NCI-H2171 treated with DMSO at 0.1 percent for 48 hours (cell line): Measurements from ENCODE around the gene CXCL16.
"Not testable (repeated sequence)": the region's sequence is repeated elsewhere in the genome, so short reads cannot be mapped to it uniquely, and the experiment has no call there.

ENCODE experiments used
- DNase-seq: peaks from one replicate; lab custom pipeline; 2025; lab: John Stamatoyannopoulos, UW

Gene CXCL16

GRCh38 chr17:4721203-4722135 lies 18.3 kb downstream of the CXCL16 start:
- peak; percentile 69 for DNase-seq

- no peak for DNase-seq
These were observed 18.9 kb downstream of the CXCL16 start for GRCh38 chr17:4720787-4721186.

- DNase-seq: peak; percentile 45
These were observed 20.0 kb downstream of the CXCL16 start for GRCh38 chr17:4719684-4720221.

- no peak for DNase-seq
These were observed 20.6 kb downstream of the CXCL16 start for GRCh38 chr17:4719146-4719545.

GRCh38 chr17:4718276-4718675 lies 21.5 kb downstream of the CXCL16 start:
- DNase-seq: no peak

GRCh38 chr17:4717791-4718190 lies 21.9 kb downstream of the CXCL16 start:
- DNase-seq: no peak

- DNase-seq: no peak
These were observed 23.6 kb downstream of the CXCL16 start for GRCh38 chr17:4716081-4716480.

GRCh38 chr17:4715063-4715744 lies 24.5 kb downstream of the CXCL16 start:
- no peak for DNase-seq

GRCh38 chr17:4714340-4715062 lies 25.2 kb downstream of the CXCL16 start:
- DNase-seq: not testable (repeated sequence)

GRCh38 chr17:4712526-4712925 lies 27.2 kb downstream of the CXCL16 start:
- DNase-seq: no peak

GRCh38 chr17:4711661-4712181 lies 28.0 kb downstream of the CXCL16 start:
- no peak for DNase-seq

- DNase-seq: no peak
These were observed 28.8 kb downstream of the CXCL16 start for GRCh38 chr17:4710693-4711634.

GRCh38 chr17:4709794-4710692 lies 29.7 kb downstream of the CXCL16 start, which contains the start of gene ARRB2:
Gene ARRB2 (plus strand): TSS chr17:4710632. CDS start chr17:4710722, 90 bp downstream.
- DNase-seq: peak; percentile 98

GRCh38 chr17:4708436-4708835 lies 31.3 kb downstream of the CXCL16 start:
- peak; percentile 11 for DNase-seq

- DNase-seq: no peak
These were observed 33.6 kb downstream of the CXCL16 start for GRCh38 chr17:4706121-4706520.

GRCh38 chr17:4704991-4705390 lies 34.7 kb downstream of the CXCL16 start:
- DNase-seq: no peak

GRCh38 chr17:4704574-4704907 lies 35.2 kb downstream of the CXCL16 start:
- DNase-seq: not testable (repeated sequence)

- no peak for DNase-seq
These were observed 36.4 kb downstream of the CXCL16 start for GRCh38 chr17:4703330-4703691.

GRCh38 chr17:4701116-4701515 lies 38.6 kb downstream of the CXCL16 start:
- no peak for DNase-seq
